ENCODE data around the gene GPATCH1. TPM values are rescaled to one million over a fixed set of nuclear protein-coding genes. Genes with fewer than 3 reads are reported as not detected.
"Not testable (repeated sequence)": the region's sequence is repeated elsewhere in the genome, so short reads cannot be mapped to it uniquely, and the experiment has no call there.

Gene GPATCH1
- total RNA-seq, 1 experiment from 2014 or later: 16.6 TPM

- Histone ChIP-seq H3K9me3 (ENCODE audit: low read depth, low read length, poor library complexity, severe bottlenecking) (no peaks in the 10 kb centered on the region), H3K27me3 (replicated peaks; ENCODE audit: insufficient read depth, low read depth, low read length, poor library complexity) (no peaks in the 10 kb centered on the region), H3K4me3 (ENCODE audit: low read depth, low read length, poor library complexity, severe bottlenecking) (no peak overlapping the region), H3K36me3 (ENCODE audit: insufficient read depth, low read length, poor library complexity, severe bottlenecking) (peaks cover 33% of the 10 kb centered on the region), H3K4me1 (ENCODE audit: insufficient read depth, low read length, poor library complexity, severe bottlenecking) (no peaks in the 10 kb centered on the region), H3K27ac (ENCODE audit: low read depth, low read length, poor library complexity, severe bottlenecking) (no peak overlapping the region)
- no peak for DNase-seq (ENCODE audit: low spot score)
- BruUV-seq (replicated peaks): no TSS peak
- TF ChIP-seq CTCF (conservative IDR thresholded peaks at IDR 0.05; ENCODE audit: low read depth, low read length) (no peak), EZH2 (IDR thresholded peaks at IDR 0.05; ENCODE audit: borderline replicate concordance, low read depth, low read length, poor library complexity, severe bottlenecking) (no peak)
- intact Hi-C loops (cut with micrococcal nuclease; ENCODE audit: unreplicated experiment): loop anchor here (1.0 kb wide), 1 partner anchor 142 kb away; no protein-coding TSS in a partner anchor
- ChIA-PET POLR2A (ENCODE audit: low non-redundant PET) (no interaction called here), CTCF (interaction anchor here (0.6 to 0.8 kb wide), 3 partner anchors 143 to 222 kb away, joined by 3 to 10 read pairs (median 3); no protein-coding TSS in a partner anchor)
Measured at GRCh38 chr19:33118643-33119042, 37.7 kb downstream of the GPATCH1 start.

- no peak for DNase-seq (ENCODE audit: low spot score)
- CTCF ChIA-PET: interaction anchor here (0.5 to 1.9 kb wide), 3 partner anchors 60 to 1179 kb away, joined by 4 to 17 read pairs (median 13); no protein-coding TSS in a partner anchor
- no peaks in the 10 kb centered on the region for H3K9me3 ChIP-seq (ENCODE audit: low read depth, low read length, poor library complexity, severe bottlenecking)
- no peak overlapping the region for H3K4me3 ChIP-seq (ENCODE audit: low read depth, low read length, poor library complexity, severe bottlenecking)
- no peaks in the 10 kb centered on the region for H3K27me3 ChIP-seq (replicated peaks; ENCODE audit: insufficient read depth, low read depth, low read length, poor library complexity)
- TF ChIP-seq CTCF (conservative IDR thresholded peaks at IDR 0.05; ENCODE audit: low read depth, low read length): no peak
- TF ChIP-seq EZH2 (IDR thresholded peaks at IDR 0.05; ENCODE audit: borderline replicate concordance, low read depth, low read length, poor library complexity, severe bottlenecking): no peak
- H3K36me3 ChIP-seq (ENCODE audit: insufficient read depth, low read length, poor library complexity, severe bottlenecking): peaks cover 20% of the 10 kb centered on the region
- no TSS peak for BruUV-seq (replicated peaks)
- POLR2A ChIA-PET (ENCODE audit: low non-redundant PET): no interaction called here
- intact Hi-C loops (cut with micrococcal nuclease; ENCODE audit: unreplicated experiment): loop anchor here (10.0 kb wide), 1 partner anchor 280 kb away; no protein-coding TSS in a partner anchor
- H3K27ac ChIP-seq (ENCODE audit: low read depth, low read length, poor library complexity, severe bottlenecking): no peak overlapping the region
- H3K4me1 ChIP-seq (ENCODE audit: insufficient read depth, low read length, poor library complexity, severe bottlenecking): no peaks in the 10 kb centered on the region
Measured at GRCh38 chr19:33124207-33125098, 43.5 kb downstream of the GPATCH1 start.

- no peak for TF ChIP-seq EZH2 (IDR thresholded peaks at IDR 0.05; ENCODE audit: borderline replicate concordance, low read depth, low read length, poor library complexity, severe bottlenecking)
- peak; percentile 85 for TF ChIP-seq CTCF (conservative IDR thresholded peaks at IDR 0.05; ENCODE audit: low read depth, low read length)
- ChIA-PET CTCF (interaction anchor here (1.9 kb wide), 1 partner anchor 58 kb away, joined by 17 read pairs; no protein-coding TSS in a partner anchor), POLR2A (ENCODE audit: low non-redundant PET) (no interaction called here)
- Histone ChIP-seq H3K27ac (ENCODE audit: low read depth, low read length, poor library complexity, severe bottlenecking) (no peak overlapping the region), H3K4me3 (ENCODE audit: low read depth, low read length, poor library complexity, severe bottlenecking) (no peak overlapping the region), H3K27me3 (replicated peaks; ENCODE audit: insufficient read depth, low read depth, low read length, poor library complexity) (no peaks in the 10 kb centered on the region), H3K36me3 (ENCODE audit: insufficient read depth, low read length, poor library complexity, severe bottlenecking) (peaks cover 20% of the 10 kb centered on the region), H3K9me3 (ENCODE audit: low read depth, low read length, poor library complexity, severe bottlenecking) (no peaks in the 10 kb centered on the region), H3K4me1 (ENCODE audit: insufficient read depth, low read length, poor library complexity, severe bottlenecking) (no peaks in the 10 kb centered on the region)
- BruUV-seq (replicated peaks): no TSS peak
- peak; percentile 75 for DNase-seq (ENCODE audit: low spot score)
- intact Hi-C loops (cut with micrococcal nuclease; ENCODE audit: unreplicated experiment): loop anchor here (1.0 to 10.0 kb wide), 2 partner anchors 58 to 279 kb away; no protein-coding TSS in a partner anchor
Measured at GRCh38 chr19:33125929-33126388, 45.0 kb downstream of the GPATCH1 start.

- DNase-seq (ENCODE audit: low spot score); H3K4me3 ChIP-seq (ENCODE audit: low read depth, low read length, poor library complexity, severe bottlenecking); POLR2A ChIA-PET (ENCODE audit: low non-redundant PET); H3K27ac ChIP-seq (ENCODE audit: low read depth, low read length, poor library complexity, severe bottlenecking); H3K27me3 ChIP-seq (replicated peaks; ENCODE audit: insufficient read depth, low read depth, low read length, poor library complexity); BruUV-seq (replicated peaks); H3K4me1 ChIP-seq (ENCODE audit: insufficient read depth, low read length, poor library complexity, severe bottlenecking); CTCF ChIA-PET; H3K9me3 ChIP-seq (ENCODE audit: low read depth, low read length, poor library complexity, severe bottlenecking): not testable (repeated sequence)
- intact Hi-C loops (cut with micrococcal nuclease; ENCODE audit: unreplicated experiment): loop anchor here (1.0 to 10.0 kb wide), 2 partner anchors 58 to 278 kb away; no protein-coding TSS in a partner anchor
- H3K36me3 ChIP-seq (ENCODE audit: insufficient read depth, low read length, poor library complexity, severe bottlenecking): peaks cover 20% of the 10 kb centered on the region
Measured at GRCh38 chr19:33126712-33127111, 45.7 kb downstream of the GPATCH1 start.
